HEK293 (cell line): Measurements from ENCODE around the gene TRPC4AP.
A peak's percentile ranks its signal among the peaks of the same experiment; 100 is the strongest.

ENCODE experiments used
- CTCF ChIA-PET: fragments of 350-600 bp; formaldehyde crosslinking; extraction: SDS; loops from one replicate; lab custom pipeline; 2021; ENCODE audit warnings: antibody characterized with exemption; lab: Yijun Ruan, JAX
- POLR2A ChIA-PET: fragments of 300-600 bp; formaldehyde crosslinking; extraction: SDS; loops from one replicate; lab custom pipeline; 2020; ENCODE audit warnings: antibody characterized with exemption, inconsistent platforms; lab: Yijun Ruan, JAX
- H3K27ac ChIP-seq: fragments of 200-500 bp; sonication (Bioruptor generic); 2 replicates; pipeline ENCODE4 v1.5.1; 2014; ENCODE audit warnings: low read depth, low read length, control low read depth, inconsistent platforms; ENCODE audit errors: extremely low read depth
- H3K36me3 ChIP-seq, 2 experiments: fragments of 200-500 bp in 1 of 2; sonication (Bioruptor generic) in 1 of 2; 1 replicate in 1 of 2; 2 replicates in 1 of 2; pipeline ENCODE4 v1.5.1; 2014 to 2017; ENCODE audit warnings: inconsistent platforms in 2 of 2, low read length in 2 of 2; ENCODE audit not compliant: control insufficient read depth in 2 of 2, insufficient read depth in 1 of 2
- H3K4me1 ChIP-seq: fragments of 200-500 bp; sonication (Bioruptor generic); 2 replicates; pipeline ENCODE4 v1.5.1; 2014; ENCODE audit warnings: mild to moderate bottlenecking, low read length, inconsistent platforms; ENCODE audit not compliant: control insufficient read depth, insufficient read depth
- H3K4me3 ChIP-seq: 2 replicates; pipeline ENCODE4 v1.5.1; 2011; ENCODE audit warnings: low read depth, mild to moderate bottlenecking, control low read depth, low read length, moderate library complexity
- H3K9me3 ChIP-seq: fragments of 200-500 bp; sonication (Bioruptor generic); 2 replicates; pipeline ENCODE4 v1.5.1; 2014; ENCODE audit warnings: low read depth, low read length, inconsistent platforms; ENCODE audit not compliant: control insufficient read depth, insufficient read depth
- BCL11B ChIP-seq: fragments of 450-650 bp; formaldehyde crosslinking; IDR thresholded peaks from 2 replicates; pipeline ENCODE4 v1.5.1; 2016; ENCODE audit warnings: low read depth, missing biosample characterization, missing genetic modification characterization
- GLIS1 ChIP-seq: fragments of 450-650 bp; formaldehyde crosslinking; IDR thresholded peaks from 2 replicates; pipeline ENCODE4 v1.5.1; 2016; ENCODE audit warnings: missing biosample characterization, missing genetic modification characterization
- KLF1 ChIP-seq: fragments of 450-650 bp; formaldehyde crosslinking; IDR thresholded peaks from 2 replicates; pipeline ENCODE4 v1.5.1; 2016; ENCODE audit warnings: missing biosample characterization, missing genetic modification characterization
- PRDM1 ChIP-seq: fragments of 450-650 bp; formaldehyde crosslinking; IDR thresholded peaks from 2 replicates; pipeline ENCODE4; 2016; ENCODE audit warnings: missing biosample characterization, missing genetic modification characterization
- ZBTB17 ChIP-seq: fragments of 450-650 bp; formaldehyde crosslinking; IDR thresholded peaks from 2 replicates; pipeline ENCODE4 v1.5.1; 2016; ENCODE audit warnings: missing biosample characterization, missing genetic modification characterization
- ZBTB7A ChIP-seq: fragments of 450-650 bp; formaldehyde crosslinking; IDR thresholded peaks from 2 replicates; pipeline ENCODE4 v1.5.1; 2016; ENCODE audit warnings: low read depth, missing biosample characterization, missing genetic modification characterization
- ZNF19 ChIP-seq: fragments of 450-650 bp; formaldehyde crosslinking; IDR thresholded peaks from 2 replicates; pipeline ENCODE4; 2016; ENCODE audit warnings: missing biosample characterization, missing genetic modification characterization, low read depth
- ZNF214 ChIP-seq: fragments of 450-650 bp; formaldehyde crosslinking; IDR thresholded peaks from 2 replicates; pipeline ENCODE4 v1.5.1; 2017; ENCODE audit warnings: missing biosample characterization, mild to moderate bottlenecking, missing genetic modification characterization, borderline replicate concordance
- ZNF221 ChIP-seq: fragments of 450-650 bp; formaldehyde crosslinking; IDR thresholded peaks from 2 replicates; pipeline ENCODE4 v1.5.1; 2017; ENCODE audit warnings: missing biosample characterization, missing genetic modification characterization, borderline replicate concordance
- ZNF248 ChIP-seq: fragments of 450-650 bp; formaldehyde crosslinking; IDR thresholded peaks from 2 replicates; pipeline ENCODE4 v1.5.1; 2017; ENCODE audit warnings: missing biosample characterization, missing genetic modification characterization
- ZNF501 ChIP-seq: fragments of 450-650 bp; formaldehyde crosslinking; IDR thresholded peaks from 2 replicates; pipeline ENCODE4 v1.5.1; 2016; ENCODE audit warnings: missing biosample characterization, missing genetic modification characterization
- ZNF658 ChIP-seq: fragments of 450-650 bp; formaldehyde crosslinking; IDR thresholded peaks from 2 replicates; pipeline ENCODE4; 2016; ENCODE audit warnings: missing biosample characterization, missing genetic modification characterization
- ZNF670 ChIP-seq: fragments of 450-650 bp; formaldehyde crosslinking; IDR thresholded peaks from 2 replicates; pipeline ENCODE4 v1.5.1; 2016; ENCODE audit warnings: missing biosample characterization, missing genetic modification characterization, low read depth
- TF ChIP-seq, protein P1 (sequence below): fragments of 450-650 bp; formaldehyde crosslinking; IDR thresholded peaks from 2 replicates; pipeline ENCODE4 v1.5.1; 2016; ENCODE audit warnings: missing biosample characterization, missing genetic modification characterization, low read depth
- TF ChIP-seq, protein P2 (sequence below): fragments of 450-650 bp; IDR thresholded peaks from 2 replicates; pipeline ENCODE4 v1.5.1; 2018; ENCODE audit warnings: missing biosample characterization, mild to moderate bottlenecking, missing genetic modification characterization

TRPC4AP gene

DNA sequence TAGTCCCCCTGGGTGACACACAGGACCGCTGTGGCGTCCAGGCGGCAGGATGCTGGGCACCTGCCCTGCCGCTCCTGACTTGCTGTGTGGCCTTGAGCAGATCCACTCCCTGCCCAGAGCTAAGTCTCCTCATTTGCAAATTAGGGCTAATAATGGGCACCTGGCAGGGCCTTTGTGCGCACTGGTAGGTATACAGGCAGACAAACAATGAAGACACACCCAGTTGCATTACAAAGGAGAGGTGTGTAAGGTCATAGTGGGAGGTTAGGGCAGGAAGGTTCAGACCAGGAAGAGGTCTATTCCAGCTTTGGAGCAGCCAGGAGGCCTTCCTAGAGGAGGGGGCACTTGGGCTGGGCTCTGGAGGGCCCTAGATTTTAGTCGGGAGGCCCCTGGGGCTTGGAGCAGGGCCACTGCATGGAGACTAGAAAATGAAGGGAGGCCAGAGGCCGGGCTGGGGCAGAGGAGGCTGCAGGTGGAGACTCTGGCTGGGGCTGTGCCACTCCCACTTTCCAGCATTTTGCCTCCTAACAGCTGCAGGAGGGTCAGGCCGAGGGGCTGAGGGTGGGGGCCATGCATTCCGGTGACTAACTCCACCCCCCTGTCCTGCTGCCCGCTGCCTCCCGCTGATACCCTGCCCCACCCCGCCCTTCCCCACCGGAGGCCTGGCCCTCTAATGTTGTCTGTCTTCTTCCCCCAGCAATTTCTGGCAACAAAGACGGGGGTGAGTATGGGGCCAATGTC, 108.4 kb downstream of the TRPC4AP start:
- TF ChIP-seq ZBTB7A (tag by site-specific recombination), result no peak
- peak; percentile 37; the same call in 1 of the 2 replicates for TF ChIP-seq GLIS1 (tag by site-specific recombination)
- TF ChIP-seq BCL11B (tag by site-specific recombination), result no peak
- TF ChIP-seq ZNF670 (tag by site-specific recombination), result no peak
- TF ChIP-seq, protein P1, sequence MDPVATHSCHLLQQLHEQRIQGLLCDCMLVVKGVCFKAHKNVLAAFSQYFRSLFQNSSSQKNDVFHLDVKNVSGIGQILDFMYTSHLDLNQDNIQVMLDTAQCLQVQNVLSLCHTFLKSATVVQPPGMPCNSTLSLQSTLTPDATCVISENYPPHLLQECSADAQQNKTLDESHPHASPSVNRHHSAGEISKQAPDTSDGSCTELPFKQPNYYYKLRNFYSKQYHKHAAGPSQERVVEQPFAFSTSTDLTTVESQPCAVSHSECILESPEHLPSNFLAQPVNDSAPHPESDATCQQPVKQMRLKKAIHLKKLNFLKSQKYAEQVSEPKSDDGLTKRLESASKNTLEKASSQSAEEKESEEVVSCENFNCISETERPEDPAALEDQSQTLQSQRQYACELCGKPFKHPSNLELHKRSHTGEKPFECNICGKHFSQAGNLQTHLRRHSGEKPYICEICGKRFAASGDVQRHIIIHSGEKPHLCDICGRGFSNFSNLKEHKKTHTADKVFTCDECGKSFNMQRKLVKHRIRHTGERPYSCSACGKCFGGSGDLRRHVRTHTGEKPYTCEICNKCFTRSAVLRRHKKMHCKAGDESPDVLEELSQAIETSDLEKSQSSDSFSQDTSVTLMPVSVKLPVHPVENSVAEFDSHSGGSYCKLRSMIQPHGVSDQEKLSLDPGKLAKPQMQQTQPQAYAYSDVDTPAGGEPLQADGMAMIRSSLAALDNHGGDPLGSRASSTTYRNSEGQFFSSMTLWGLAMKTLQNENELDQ (tag by site-specific recombination), result no peak
- TF ChIP-seq KLF1 (tag by site-specific recombination), result peak; percentile 65
- ChIA-PET POLR2A (no interaction called here), CTCF (interaction anchor here (0.6 to 0.8 kb wide), 2 partner anchors 10 to 25 kb away, joined by 3 to 4 read pairs; no protein-coding TSS in a partner anchor)
- H3K36me3 ChIP-seq, result no peaks in the 10 kb centered on the region
- H3K4me1 ChIP-seq, result no peaks in the 10 kb centered on the region
- no peaks in the 10 kb centered on the region for H3K9me3 ChIP-seq
- H3K27ac ChIP-seq, result no peak overlapping the region
- no peak overlapping the region for H3K4me3 ChIP-seq

DNA sequence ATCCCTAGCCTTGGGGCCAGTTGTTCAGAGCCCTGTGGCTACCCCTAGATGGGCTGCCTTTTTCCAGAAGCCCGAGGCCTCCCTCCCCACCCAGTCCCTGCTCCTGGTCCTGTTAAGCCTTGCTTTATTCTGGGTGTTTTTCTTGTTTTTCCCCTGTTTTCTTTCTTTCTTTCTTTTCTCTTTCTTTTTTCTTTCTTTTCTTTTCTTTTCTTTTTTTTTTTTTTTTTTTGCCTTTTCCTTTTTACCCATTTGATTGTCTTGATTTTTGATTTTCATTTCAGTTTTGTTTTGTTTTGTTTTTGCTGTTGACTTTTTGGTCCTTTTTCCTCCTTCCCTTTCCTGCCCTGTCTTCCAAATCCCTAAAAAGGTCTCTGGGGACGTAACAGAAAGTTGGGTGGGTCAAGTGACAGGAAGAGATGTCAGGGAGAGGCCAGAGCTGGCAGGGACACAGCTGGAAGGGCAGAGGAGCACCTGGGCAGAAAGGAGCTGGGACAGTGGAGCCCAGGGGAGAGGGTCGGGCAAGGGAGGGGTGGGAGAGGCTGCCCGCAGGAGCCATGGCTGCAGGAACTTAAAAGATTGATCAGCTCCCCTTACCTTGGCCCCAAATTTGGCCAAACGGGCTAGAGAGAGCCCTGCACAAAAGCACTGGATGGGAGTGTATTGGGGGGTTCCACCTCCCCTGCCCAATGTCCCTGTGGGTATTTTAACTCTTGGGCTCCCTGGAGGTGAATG, 109.4 kb downstream of the TRPC4AP start:
- Histone ChIP-seq H3K27ac (no peak overlapping the region), H3K9me3 (no peaks in the 10 kb centered on the region)
- CTCF ChIA-PET, result interaction anchor here (0.8 kb wide), 1 partner anchor 11 kb away, joined by 3 read pairs; no protein-coding TSS in a partner anchor
- TF ChIP-seq BCL11B (tag by site-specific recombination), result no peak
- TF ChIP-seq PRDM1, result peak; percentile 79
- TF ChIP-seq, all 188 proteins: peak for 1
- Histone ChIP-seq H3K36me3 (no peaks in the 10 kb centered on the region), H3K4me3 (no peak overlapping the region), H3K4me1 (no peaks in the 10 kb centered on the region)
- POLR2A ChIA-PET, result no interaction called here

DNA sequence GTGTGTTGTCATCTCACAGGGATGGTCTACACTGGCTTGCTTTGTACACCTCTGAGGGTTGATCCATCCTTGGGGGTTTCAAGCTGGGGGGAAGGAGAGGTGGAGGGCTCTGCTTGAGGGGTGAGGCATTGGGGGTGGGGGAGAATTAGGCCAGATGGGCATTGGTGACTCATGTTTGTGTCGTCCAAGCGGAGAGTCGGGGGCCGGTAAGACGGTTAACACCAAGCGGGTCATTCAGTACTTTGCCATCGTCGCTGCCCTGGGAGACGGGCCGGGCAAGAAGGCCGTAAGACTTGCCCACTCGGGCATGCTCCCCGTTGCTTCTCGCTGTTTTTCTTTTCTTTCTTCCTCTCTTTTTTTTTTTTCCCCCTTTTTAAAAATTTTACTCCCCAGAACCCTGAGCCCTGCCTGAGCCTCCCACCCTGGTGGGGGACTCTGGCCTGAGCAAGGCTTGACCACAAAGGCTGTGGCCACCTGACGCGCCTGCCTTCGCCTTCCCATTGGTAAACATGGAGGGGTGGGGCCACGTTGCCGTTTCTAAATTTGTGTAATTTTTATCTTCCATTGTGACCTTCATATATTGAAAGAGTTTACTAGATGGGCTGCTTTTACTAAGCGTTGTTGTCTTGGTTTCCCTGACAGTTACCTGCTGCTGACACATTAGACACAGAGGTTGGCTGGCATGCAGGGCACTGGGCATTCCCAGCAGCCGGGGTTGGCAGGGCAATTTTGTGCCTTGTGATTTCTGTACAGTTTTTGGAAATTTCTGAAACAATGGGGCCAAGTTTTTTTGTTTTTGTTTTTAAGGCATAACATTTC, 110.1 kb downstream of the TRPC4AP start:
- H3K36me3 ChIP-seq, result no peaks in the 10 kb centered on the region
- H3K27ac ChIP-seq, result no peak overlapping the region
- no peak overlapping the region for H3K4me3 ChIP-seq
- no peaks in the 10 kb centered on the region for H3K4me1 ChIP-seq
- no peak for TF ChIP-seq ZNF19 (tag by site-specific recombination)
- no peak for TF ChIP-seq ZNF214 (tag by site-specific recombination)
- TF ChIP-seq, protein P2, sequence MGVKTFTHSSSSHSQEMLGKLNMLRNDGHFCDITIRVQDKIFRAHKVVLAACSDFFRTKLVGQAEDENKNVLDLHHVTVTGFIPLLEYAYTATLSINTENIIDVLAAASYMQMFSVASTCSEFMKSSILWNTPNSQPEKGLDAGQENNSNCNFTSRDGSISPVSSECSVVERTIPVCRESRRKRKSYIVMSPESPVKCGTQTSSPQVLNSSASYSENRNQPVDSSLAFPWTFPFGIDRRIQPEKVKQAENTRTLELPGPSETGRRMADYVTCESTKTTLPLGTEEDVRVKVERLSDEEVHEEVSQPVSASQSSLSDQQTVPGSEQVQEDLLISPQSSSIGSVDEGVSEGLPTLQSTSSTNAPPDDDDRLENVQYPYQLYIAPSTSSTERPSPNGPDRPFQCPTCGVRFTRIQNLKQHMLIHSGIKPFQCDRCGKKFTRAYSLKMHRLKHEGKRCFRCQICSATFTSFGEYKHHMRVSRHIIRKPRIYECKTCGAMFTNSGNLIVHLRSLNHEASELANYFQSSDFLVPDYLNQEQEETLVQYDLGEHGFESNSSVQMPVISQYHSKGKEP, result no peak
- no peak for TF ChIP-seq ZNF248 (tag by site-specific recombination)
- no peak for TF ChIP-seq ZBTB17 (tag by site-specific recombination)
- no peak for TF ChIP-seq ZNF501 (tag by site-specific recombination)
- no peak for TF ChIP-seq ZNF658 (tag by site-specific recombination)
- TF ChIP-seq ZNF221 (tag by site-specific recombination), result no peak
- POLR2A ChIA-PET, result no interaction called here
- CTCF ChIA-PET, result no interaction called here
- no peaks in the 10 kb centered on the region for H3K9me3 ChIP-seq
